Hepatocyte (in vitro differentiated cells): ENCODE results near the gene NPTN. TPM values are rescaled to one million over a fixed set of nuclear protein-coding genes. Genes with fewer than 3 reads are reported as not detected.

ENCODE experiments used
- DNase-seq: peaks from one replicate; pipeline ENCODE4 v3.0.0-alpha.2; 2016; ENCODE audit warnings: low spot score
- H2AFZ ChIP-seq: fragments of 200-600 bp; sonication (generic); 2 replicates; pipeline ENCODE4 v1.6.0; 2016; ENCODE audit warnings: antibody characterized with exemption, mild to moderate bottlenecking
- H3K27ac ChIP-seq: fragments of 200-600 bp; sonication (generic); 2 replicates; pipeline ENCODE4 v1.5.1; 2016; ENCODE audit warnings: mild to moderate bottlenecking
- H3K27me3 ChIP-seq: fragments of 200-600 bp; sonication (generic); 2 replicates; pipeline ENCODE4 v1.6.1; 2016
- H3K36me3 ChIP-seq: fragments of 200-600 bp; sonication (generic); replicated peaks from 2 replicates; pipeline ENCODE4 v1.5.1; 2016; ENCODE audit warnings: low read depth; ENCODE audit not compliant: insufficient read depth
- H3K4me1 ChIP-seq: fragments of 200-600 bp; sonication (generic); 2 replicates; pipeline ENCODE4 v1.5.1; 2016; ENCODE audit warnings: mild to moderate bottlenecking, moderate library complexity; ENCODE audit not compliant: insufficient read depth
- H3K4me2 ChIP-seq: fragments of 200-600 bp; sonication (generic); 2 replicates; pipeline ENCODE4 v1.6.0; 2016
- H3K4me3 ChIP-seq: fragments of 200-600 bp; sonication (generic); 2 replicates; pipeline ENCODE4 v1.5.1; 2016; ENCODE audit warnings: mild to moderate bottlenecking
- H3K79me2 ChIP-seq: fragments of 200-600 bp; sonication (generic); 2 replicates; pipeline ENCODE4 v1.6.0; 2017; ENCODE audit warnings: mild to moderate bottlenecking
- H3K9me2 ChIP-seq: fragments of 200-600 bp; sonication (generic); replicated peaks from 2 replicates; pipeline ENCODE4 v1.6.0; 2017; ENCODE audit warnings: mild to moderate bottlenecking; ENCODE audit not compliant: insufficient read depth
- H3K9me3 ChIP-seq: fragments of 200-600 bp; sonication (generic); 2 replicates; pipeline ENCODE4 v1.5.1; 2016; ENCODE audit warnings: low read depth, mild to moderate bottlenecking
- H4K20me1 ChIP-seq: fragments of 200-600 bp; sonication (generic); 2 replicates; pipeline ENCODE4 v1.6.0; 2016; ENCODE audit warnings: mild to moderate bottlenecking; ENCODE audit not compliant: insufficient read depth, poor library complexity, severe bottlenecking
- CTCF ChIP-seq: fragments of 200-600 bp; sonication (generic); IDR thresholded peaks from 2 replicates; pipeline ENCODE4 v1.5.1; 2016; ENCODE audit warnings: antibody characterized with exemption, mild to moderate bottlenecking; ENCODE audit not compliant: poor library complexity
- EZH2 ChIP-seq: fragments of 200-600 bp; sonication (generic); IDR thresholded peaks from 2 replicates; pipeline ENCODE4 v1.6.1; 2016; ENCODE audit warnings: antibody characterized with exemption, mild to moderate bottlenecking, borderline replicate concordance
- EZH2phosphoT487 ChIP-seq: fragments of 200-600 bp; sonication (generic); IDR thresholded peaks from one replicate; pipeline ENCODE4 v1.6.1; 2018; ENCODE audit warnings: antibody characterized with exemption, mild to moderate bottlenecking, low read depth, moderate library complexity; ENCODE audit not compliant: unreplicated experiment, severe bottlenecking
- WGBS: methylation state at CpG from one replicate; pipeline ENCODE4 v1.1.6; 2016; ENCODE audit warnings: low lambda C conversion rate; ENCODE audit errors: missing lambda C conversion rate; 5-methylcytosine and 5-hydroxymethylcytosine counted together
- polyA plus RNA-seq: library from polyadenylated mRNA; unstranded; fragments of >200 nt; fragmentation: Nextera tagmentation; extraction: Ambion mirVana; gene quantifications from 2 replicates; pipeline ENCODE4 v1.2.1, GENCODE V29; 2016
- total RNA-seq: library from RNA; depleted of rRNA; stranded (reverse); fragments of >200 nt; gene quantifications from 2 replicates; pipeline ENCODE4 v1.2.3, GENCODE V29; 2014

The NPTN gene
- total and polyA plus RNA-seq, 2 experiments from 2014 or later, result 153 to 234 TPM

GRCh38 chr15:73515527-73515926, 117.7 kb downstream of the NPTN start:
- Histone ChIP-seq H3K27me3 (no peaks in the 10 kb centered on the region), H3K4me1 (no peaks in the 10 kb centered on the region), H4K20me1 (no peaks in the 10 kb centered on the region), H3K9me3 (no peaks in the 10 kb centered on the region), H3K79me2 (no peaks in the 10 kb centered on the region), H3K9me2 (no peaks in the 10 kb centered on the region), H3K4me2 (no peak overlapping the region), H3K27ac (no peak overlapping the region), H3K36me3 (no peaks in the 10 kb centered on the region), H3K4me3 (no peak overlapping the region), H2AFZ (no peak overlapping the region)
- DNase-seq, result no peak
- 53% methylated on average over 1 of the region's 1 CpG for WGBS
- no peak for TF ChIP-seq EZH2phosphoT487
- TF ChIP-seq CTCF, result no peak
- TF ChIP-seq EZH2, result no peak

Other genes with a start within 250 kb of the NPTN start
- gene REC114, start 190.2 kb downstream of the NPTN start, total RNA-seq, result not detected in 2 replicates
- gene REC114, start 190.2 kb downstream of the NPTN start, polyA plus RNA-seq, result 0.24 TPM in 1 of 2 replicates, not detected in the other
- 94.4 and 106 TPM in 2 replicates for gene CD276, start 51.0 kb upstream of the NPTN start, total RNA-seq
- 178 and 222 TPM in 2 replicates for gene CD276, start 51.0 kb upstream of the NPTN start, polyA plus RNA-seq
- 1.3 and 3.3 TPM in 2 replicates for gene INSYN1, start 120.0 kb upstream of the NPTN start, total RNA-seq
- gene INSYN1, start 120.0 kb upstream of the NPTN start, polyA plus RNA-seq, result 1.9 and 8.1 TPM in 2 replicates
- not detected in 2 replicates for gene TBC1D21, start 240.2 kb upstream of the NPTN start, total RNA-seq
- not detected in 2 replicates for gene TBC1D21, start 240.2 kb upstream of the NPTN start, polyA plus RNA-seq